Right lobe of liver (tissue), 4 donors: Measurements from ENCODE around the gene SCN5A.

Experiments used
- CTCF ChIP-seq, 4 donors: fragments of 200-600 bp in 3 of 4; fragments of 450-650 bp in 1 of 4; IDR thresholded peaks; one replicate each; pipeline versions ENCODE4 v1.5.1 to v1.8.0; 2016 to 2022; ENCODE audit warnings: antibody characterized with exemption in 4 of 4, mild to moderate bottlenecking in 2 of 4
- POLR2A ChIP-seq: fragments of 450-650 bp; IDR thresholded peaks from one replicate; pipeline ENCODE4 v1.6.1; 2017; ENCODE audit warnings: antibody characterized with exemption, mild to moderate bottlenecking
- donor health status: DM: no; HTN: no; CAD: no.
- donor health status: DM: no; HTN: no; CAD: no.
- donor health status: DM: no; HTN: yes; CAD: no.

GRCh38 chr3:38627956-38628355, 21.5 kb downstream of the SCN5A start:
- TF ChIP-seq CTCF (IDR thresholded peaks at IDR 0.05) (no peak), POLR2A (no peak)
